Lung (tissue), 12 donors: ENCODE results near the gene AHCYL1. TPM values are rescaled to one million over a fixed set of nuclear protein-coding genes. Genes with fewer than 3 reads are reported as not detected.
A peak's percentile ranks its signal among the peaks of the same experiment; 100 is the strongest.

Experiments
- ATAC-seq: fragments of 200-7000 bp; cut with Tn5 transposase; one replicate; pipeline ENCODE4 v1.9.1; 2020; ENCODE audit warnings: moderate number of reproducible peaks; ENCODE audit not compliant: insufficient read depth, low FRiP score
- DNase-seq, 3 donors: peaks; one replicate each; pipeline ENCODE4 v3.0.0-alpha.2; 2013 to 2017
- H3K27ac ChIP-seq, 2 donors: one replicate each; pipeline ENCODE4 v1.5.1; 2013; ENCODE audit warnings: mild to moderate bottlenecking in 2 of 2, moderate library complexity in 2 of 2, control low read depth in 1 of 2, inconsistent platforms in 1 of 2, low read depth in 1 of 2, low read length in 1 of 2
- H3K27me3 ChIP-seq, 3 donors: one replicate each; pipeline ENCODE4 v1.5.1; 2013; ENCODE audit warnings: low read length in 2 of 3; ENCODE audit not compliant: control insufficient read depth in 3 of 3, insufficient read depth in 3 of 3
- H3K36me3 ChIP-seq, 4 donors: one replicate each; pipeline ENCODE4 v1.5.1; 2013; ENCODE audit warnings: low read length in 4 of 4, mild to moderate bottlenecking in 1 of 4, moderate library complexity in 1 of 4; ENCODE audit not compliant: control insufficient read depth in 4 of 4, insufficient read depth in 4 of 4
- H3K4me1 ChIP-seq, 5 donors: one replicate each; pipeline ENCODE4 v1.5.1; 2013; ENCODE audit warnings: low read length in 5 of 5, mild to moderate bottlenecking in 2 of 5, moderate library complexity in 1 of 5; ENCODE audit not compliant: control insufficient read depth in 5 of 5, insufficient read depth in 5 of 5
- H3K4me3 ChIP-seq: one replicate; pipeline ENCODE4 v1.5.1; 2013; ENCODE audit warnings: mild to moderate bottlenecking, control low read depth, moderate library complexity
- H3K9ac ChIP-seq, 2 donors: one replicate each; pipeline ENCODE4 v1.5.1; 2013; ENCODE audit warnings: low read length in 2 of 2, control low read depth in 1 of 2; ENCODE audit not compliant: insufficient read depth in 1 of 2
- H3K9me3 ChIP-seq, 4 donors: one replicate each; pipeline ENCODE4 v1.5.1; 2013; ENCODE audit warnings: low read length in 3 of 4, mild to moderate bottlenecking in 1 of 4, moderate library complexity in 1 of 4; ENCODE audit not compliant: control insufficient read depth in 4 of 4, insufficient read depth in 3 of 4
- CTCF ChIP-seq: IDR thresholded peaks from 2 replicates; pipeline ENCODE4 v1.5.1; 2012; ENCODE audit warnings: mild to moderate bottlenecking; ENCODE audit errors: control extremely low read depth, extremely low read depth
- WGBS, 2 donors: extraction: QIAGEN DNeasy Blood & Tissue Kit; methylation state at CpG; one replicate each; pipeline ENCODE4 v1.1.7; 2013; 5-methylcytosine and 5-hydroxymethylcytosine counted together
- polyA plus RNA-seq, 2 donors: library from polyadenylated mRNA; stranded (reverse); fragments of 200-250 nt; gene quantifications; one replicate each; pipeline ENCODE4 v1.2.1, GENCODE V29; 2013
- total RNA-seq, 2 donors: library from RNA; depleted of rRNA in 1 of 2; stranded (reverse); fragments of >200 nt in 1 of 2; gene quantifications; one replicate each; pipeline ENCODE4 v1.2.1, GENCODE V29; 2014 to 2021
- donor health status: control.
- donor health status: control.
- donor health status: Bipolar disorder and iron deficiency.
- donor health status: healthy.
- donor health status: DM: yes; HTN: yes; CAD: no.

Gene AHCYL1
- total and polyA plus RNA-seq, 4 donors: 44.4 to 77.7 (median 56.3) TPM

DNA sequence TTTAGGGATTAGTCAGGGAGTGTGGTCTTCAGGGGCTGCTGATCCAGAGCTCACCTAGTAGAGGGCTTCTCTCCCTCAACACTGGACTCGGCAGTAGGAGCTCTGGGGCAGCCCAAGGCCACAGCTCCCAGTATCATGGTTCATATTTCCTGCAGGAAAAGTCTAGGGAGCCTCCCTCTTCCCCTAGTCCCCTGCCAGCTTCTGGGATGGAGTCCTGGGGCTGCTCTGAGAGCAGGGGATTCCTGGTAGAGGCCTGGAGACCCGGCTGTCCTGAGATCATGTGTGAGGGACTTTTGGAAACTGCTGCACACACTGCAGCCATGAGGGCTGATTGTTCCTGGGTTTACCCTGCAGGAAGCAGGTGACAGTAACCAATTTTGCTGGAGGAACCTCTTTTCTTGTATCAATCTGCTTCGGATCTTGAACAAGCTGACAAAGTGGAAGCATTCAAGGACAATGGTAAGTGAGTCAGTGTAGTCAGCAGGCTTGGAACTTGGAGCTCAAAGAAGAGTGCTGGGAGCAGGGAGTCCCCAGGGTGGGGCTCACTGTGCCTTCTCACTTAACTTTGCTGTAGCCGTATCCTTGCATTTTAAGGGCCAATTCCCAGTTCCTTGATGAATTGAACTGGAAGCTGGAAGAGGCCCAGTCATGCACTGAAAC, 66.2 kb downstream of the AHCYL1 start:
- Histone ChIP-seq H3K27ac (no peak overlapping the region), H3K36me3 (peaks cover 35 to 78% (median 41%) of the 10 kb centered on the region in 4 donors), H3K27me3 (no peaks in the 10 kb centered on the region), H3K9ac (no peak overlapping the region), H3K9me3 (peaks cover 0 to 2% (median 0%) of the 10 kb centered on the region in 4 donors), H3K4me1 (peaks cover 0 to 3% (median 0%) of the 10 kb centered on the region in 5 donors), H3K4me3 (no peak overlapping the region)
- 69 to 83% methylated on average over 4 of the region's 4 CpGs for WGBS, 2 donors
- no peak for TF ChIP-seq CTCF
- DNase-seq: no peak
- no peak for ATAC-seq

GRCh38 chr1:110051262-110051648, 66.7 kb downstream of the AHCYL1 start:
- Histone ChIP-seq H3K4me1 (peaks cover 0 to 3% (median 0%) of the 10 kb centered on the region in 5 donors), H3K9ac (no peak overlapping the region), H3K4me3 (no peak overlapping the region), H3K27ac (no peak overlapping the region), H3K36me3 (peaks cover 39 to 82% (median 43%) of the 10 kb centered on the region in 4 donors), H3K9me3 (peaks cover 0 to 2% (median 0%) of the 10 kb centered on the region in 4 donors), H3K27me3 (no peaks in the 10 kb centered on the region)
- 68 to 90% methylated on average over 2 of the region's 2 CpGs for WGBS, 2 donors
- ATAC-seq (no peak), DNase-seq (no peak)
- TF ChIP-seq CTCF: no peak

- TF ChIP-seq CTCF: peak; percentile 66
- Histone ChIP-seq H3K4me1 (peaks cover 0 to 3% (median 0%) of the 10 kb centered on the region in 5 donors), H3K4me3 (no peak overlapping the region), H3K9me3 (peaks cover 0 to 2% (median 0%) of the 10 kb centered on the region in 4 donors), H3K27ac (no peak overlapping the region), H3K36me3 (peaks cover 31 to 80% (median 38%) of the 10 kb centered on the region in 4 donors), H3K9ac (no peak overlapping the region), H3K27me3 (no peaks in the 10 kb centered on the region)
- ATAC-seq: no peak
- peak; percentile 45 to 54 (median 48) for DNase-seq
- 74 to 85% methylated on average over 16 of the region's 16 CpGs for WGBS, 2 donors
Observed at GRCh38 chr1:110053552-110054428, 69.2 kb downstream of the AHCYL1 start.
